Erythroblast (primary cell): ENCODE measurements around the gene TTLL5.

Experiments used
- GATA1 ChIP-seq: IDR thresholded peaks from 2 replicates; pipeline ENCODE4 v1.6.1; 2011; ENCODE audit warnings: low read depth, mild to moderate bottlenecking, control low read depth, low read length, moderate library complexity
- POLR2A ChIP-seq: IDR thresholded peaks from 2 replicates; pipeline ENCODE4 v1.6.1; 2011; ENCODE audit warnings: mild to moderate bottlenecking, low read length

- TF ChIP-seq POLR2A = no peak
- no peak for TF ChIP-seq GATA1
Observed at GRCh38 chr14:75645056-75645455, 16.0 kb upstream of the TTLL5 start.
